Activated naive CD4-positive, alpha-beta T cell treated with anti-CD3 and anti-CD28 coated beads, Interleukin-2, amount 10 ng/mL, durations not matched to agents 7 days and 5 days (primary cell): ENCODE results near the gene COL11A2.

Source experiments
- CTCF ChIA-PET: fragments of 350-600 bp; sonication (Branson Sonifier 250); formaldehyde crosslinking; loops from one replicate; lab custom pipeline; 2021; ENCODE audit warnings: antibody characterized with exemption; lab: Charles Lee
- DNase-seq: peaks from one replicate; pipeline ENCODE4 v3.0.0-alpha.2; 2020
- H3K27ac Mint-ChIP-seq: one replicate; pipeline ENCODE4 v1.8.0; 2021; ENCODE audit warnings: mild to moderate bottlenecking, moderate library complexity, mixed read lengths
- H3K27me3 Mint-ChIP-seq: one replicate; pipeline ENCODE4 v1.8.0; 2021; ENCODE audit warnings: mild to moderate bottlenecking, mixed read lengths
- H3K36me3 Mint-ChIP-seq: one replicate; pipeline ENCODE4 v1.8.0; 2021; ENCODE audit warnings: mixed read lengths
- H3K4me1 Mint-ChIP-seq: one replicate; pipeline ENCODE4 v1.8.0; 2021; ENCODE audit warnings: mixed read lengths
- H3K4me3 Mint-ChIP-seq: one replicate; pipeline ENCODE4 v1.8.0; 2021; ENCODE audit warnings: mild to moderate bottlenecking, moderate library complexity, mixed read lengths
- H3K9me3 Mint-ChIP-seq: one replicate; pipeline ENCODE4 v1.8.0; 2021; ENCODE audit warnings: mixed read lengths

Gene COL11A2

DNA sequence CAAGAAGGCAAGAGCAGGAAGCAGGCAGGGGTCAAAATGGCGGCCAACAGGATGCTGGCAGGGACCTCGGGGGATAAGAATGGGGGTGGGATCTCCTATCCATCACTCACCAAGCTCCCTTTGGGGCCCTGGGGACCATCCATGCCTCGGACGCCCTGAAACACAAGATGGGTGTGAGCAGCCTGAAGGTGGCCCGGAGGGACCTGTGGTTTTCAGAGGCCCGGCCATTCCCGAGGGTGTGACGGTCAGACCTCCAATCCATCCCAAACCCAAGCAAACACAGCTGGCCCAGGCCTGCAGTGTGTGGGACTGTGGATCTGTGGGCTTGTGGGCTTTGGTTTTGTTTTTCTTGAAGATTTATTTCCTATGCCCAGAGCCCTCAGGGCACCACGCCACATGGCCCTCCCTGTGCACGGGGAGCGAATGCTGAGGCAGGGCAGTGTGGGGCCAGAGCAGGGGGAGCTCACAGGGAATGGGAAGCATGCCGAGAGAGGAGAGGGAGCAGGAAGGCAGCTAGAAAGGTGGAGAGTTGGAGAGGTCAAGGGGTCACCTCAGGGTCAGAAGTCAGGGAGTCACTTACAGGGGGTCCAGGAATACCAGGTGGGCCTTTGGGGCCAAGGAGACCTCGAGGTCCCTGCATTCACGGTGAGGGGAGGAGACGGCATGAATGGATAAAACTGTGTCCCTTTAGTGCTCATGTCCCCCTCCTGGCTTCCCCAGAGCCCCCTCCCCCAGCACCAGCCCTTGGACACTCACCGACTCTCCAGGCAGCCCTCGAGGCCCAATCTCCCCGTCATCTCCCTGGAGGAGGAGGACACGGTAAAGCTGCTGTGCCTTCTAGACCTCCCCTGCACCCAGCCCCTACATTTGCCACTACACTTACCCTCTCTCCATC, 14.5 kb downstream of the COL11A2 start:
- Mint-ChIP-seq H3K36me3 (peaks cover 3% of the 10 kb centered on the region), H3K9me3 (peaks cover 2% of the 10 kb centered on the region), H3K4me1 (peaks cover 3% of the 10 kb centered on the region), H3K4me3 (no peak overlapping the region), H3K27me3 (peaks cover 71% of the 10 kb centered on the region), H3K27ac (no peak overlapping the region)
- no peak for DNase-seq
- CTCF ChIA-PET: interaction anchor here (1.4 kb wide), 1 partner anchor 17 kb away, joined by 3 read pairs; no protein-coding TSS in a partner anchor

DNA sequence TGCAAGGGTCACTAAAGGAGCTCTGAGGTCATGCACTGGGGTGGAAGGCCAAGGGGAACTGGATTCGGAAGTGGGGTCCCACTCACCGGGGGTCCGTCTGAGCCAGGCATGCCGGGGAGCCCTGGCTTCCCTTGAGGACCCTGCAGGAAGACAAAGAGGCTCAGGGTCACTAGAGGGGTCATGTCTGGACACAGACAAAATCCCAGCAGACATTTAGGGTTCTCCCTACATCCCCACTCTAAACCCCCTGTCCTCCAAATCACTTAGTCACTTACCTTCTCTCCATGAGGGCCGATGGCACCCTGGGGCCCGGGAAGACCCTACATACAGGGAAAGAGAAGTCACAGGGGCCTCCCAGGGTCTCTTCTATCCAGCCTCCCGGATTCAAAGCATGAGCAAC, 15.4 kb downstream of the COL11A2 start:
- Mint-ChIP-seq H3K4me3 (no peak overlapping the region), H3K36me3 (no peaks in the 10 kb centered on the region)
- CTCF ChIA-PET: interaction anchor here (1.4 kb wide), 1 partner anchor 16 kb away, joined by 3 read pairs; no protein-coding TSS in a partner anchor

GRCh38 chr6:33175436-33176069, 16.7 kb downstream of the COL11A2 start:
- no peak for DNase-seq
- peaks cover 68% of the 10 kb centered on the region for H3K27me3 Mint-ChIP-seq
- no peak overlapping the region for H3K27ac Mint-ChIP-seq
- H3K9me3 Mint-ChIP-seq: no peaks in the 10 kb centered on the region
- CTCF ChIA-PET: interaction anchor here (1.2 kb wide), 1 partner anchor 27 kb away, joined by 4 read pairs; no protein-coding TSS in a partner anchor
- no peak overlapping the region for H3K4me3 Mint-ChIP-seq
- H3K4me1 Mint-ChIP-seq: no peaks in the 10 kb centered on the region
- H3K36me3 Mint-ChIP-seq: no peaks in the 10 kb centered on the region

More for the DNA sequence above, 15.4 kb downstream of the COL11A2 start:
- Mint-ChIP-seq H3K27ac (no peak overlapping the region), H3K9me3 (no peaks in the 10 kb centered on the region), H3K4me1 (no peaks in the 10 kb centered on the region), H3K27me3 (peaks cover 76% of the 10 kb centered on the region)
- DNase-seq: no peak

GRCh38 chr6:33174784-33175183, 17.5 kb downstream of the COL11A2 start:
- peaks cover 61% of the 10 kb centered on the region for H3K27me3 Mint-ChIP-seq
- CTCF ChIA-PET: interaction anchor here (1.2 to 1.8 kb wide), 3 partner anchors 26 to 50 kb away, joined by 3 to 4 read pairs (median 4); no protein-coding TSS in a partner anchor
- H3K4me3 Mint-ChIP-seq: no peak overlapping the region
- no peak overlapping the region for H3K27ac Mint-ChIP-seq
- H3K36me3 Mint-ChIP-seq: no peaks in the 10 kb centered on the region
- no peak for DNase-seq
- H3K4me1 Mint-ChIP-seq: no peaks in the 10 kb centered on the region
- no peaks in the 10 kb centered on the region for H3K9me3 Mint-ChIP-seq

GRCh38 chr6:33173535-33174180, 18.6 kb downstream of the COL11A2 start:
- Mint-ChIP-seq H3K4me3 (no peak overlapping the region), H3K27ac (no peak overlapping the region), H3K4me1 (no peaks in the 10 kb centered on the region), H3K9me3 (no peaks in the 10 kb centered on the region), H3K36me3 (no peaks in the 10 kb centered on the region), H3K27me3 (peaks cover 56% of the 10 kb centered on the region)
- no peak for DNase-seq
- CTCF ChIA-PET: interaction anchor here (0.8 to 1.9 kb wide), 7 partner anchors 12 to 171 kb away, joined by 3 to 9 read pairs (median 4); no protein-coding TSS in a partner anchor

- no peak overlapping the region for H3K4me3 Mint-ChIP-seq
- no peak for DNase-seq
- peaks cover 48% of the 10 kb centered on the region for H3K27me3 Mint-ChIP-seq
- H3K36me3 Mint-ChIP-seq: no peaks in the 10 kb centered on the region
- no peaks in the 10 kb centered on the region for H3K9me3 Mint-ChIP-seq
- H3K27ac Mint-ChIP-seq: no peak overlapping the region
- H3K4me1 Mint-ChIP-seq: no peaks in the 10 kb centered on the region
- CTCF ChIA-PET: interaction anchor here (0.8 to 1.9 kb wide), 9 partner anchors 11 to 170 kb away, joined by 3 to 9 read pairs (median 3); no protein-coding TSS in a partner anchor
These were observed 19.4 kb downstream of the COL11A2 start for GRCh38 chr6:33172688-33173534.

- Mint-ChIP-seq H3K27ac (no peak overlapping the region), H3K36me3 (no peaks in the 10 kb centered on the region), H3K9me3 (no peaks in the 10 kb centered on the region), H3K4me1 (no peaks in the 10 kb centered on the region), H3K4me3 (no peak overlapping the region), H3K27me3 (peaks cover 45% of the 10 kb centered on the region)
- DNase-seq: no peak
- CTCF ChIA-PET: interaction anchor here (1.0 to 1.9 kb wide), 4 partner anchors 11 to 36 kb away, joined by 3 to 7 read pairs (median 3); no protein-coding TSS in a partner anchor
These were observed 20.2 kb downstream of the COL11A2 start for GRCh38 chr6:33171880-33172687.

DNA sequence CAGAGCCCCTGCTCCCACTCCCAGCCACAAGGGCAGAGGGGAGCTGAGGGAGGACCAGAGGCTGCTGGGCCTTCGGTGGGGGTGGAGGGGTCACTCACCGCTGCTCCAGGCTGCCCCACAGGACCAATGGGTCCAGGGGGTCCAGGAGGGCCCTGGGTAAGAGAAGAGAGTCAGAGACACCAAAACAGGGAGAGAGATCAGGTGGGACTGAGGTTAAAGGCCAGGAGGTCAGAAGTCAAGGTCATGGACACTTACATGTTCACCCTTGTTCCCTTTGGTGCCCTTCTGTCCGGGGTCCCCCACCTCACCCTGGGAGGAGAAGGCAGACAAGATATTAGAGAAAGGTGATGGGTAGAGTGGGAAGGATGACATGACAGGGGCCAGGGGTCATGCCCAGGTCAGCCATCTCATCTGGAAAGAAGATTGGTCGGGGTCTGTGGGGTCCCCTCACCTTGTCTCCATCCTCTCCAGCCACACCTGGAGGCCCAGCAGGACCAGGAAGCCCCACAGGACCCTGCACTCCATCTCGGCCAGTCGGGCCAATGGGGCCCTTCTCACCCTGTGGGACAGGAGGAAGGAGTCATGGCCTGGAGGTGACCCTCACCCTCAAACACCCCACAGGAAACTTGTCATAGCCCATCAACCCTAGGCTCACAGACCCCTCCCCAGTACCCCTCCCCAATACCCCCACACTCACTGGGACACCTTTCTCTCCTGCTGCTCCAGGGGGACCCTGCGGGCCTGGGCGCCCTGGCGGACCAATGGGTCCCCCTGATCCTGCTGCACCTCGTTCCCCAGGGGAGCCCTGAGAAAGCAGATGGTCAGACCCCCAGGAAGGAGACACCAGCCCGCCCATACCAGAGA, 21.0 kb downstream of the COL11A2 start:
- no peak overlapping the region for H3K4me3 Mint-ChIP-seq
- no peaks in the 10 kb centered on the region for H3K9me3 Mint-ChIP-seq
- no peaks in the 10 kb centered on the region for H3K4me1 Mint-ChIP-seq
- peaks cover 46% of the 10 kb centered on the region for H3K27me3 Mint-ChIP-seq
- no peaks in the 10 kb centered on the region for H3K36me3 Mint-ChIP-seq
- no peak overlapping the region for H3K27ac Mint-ChIP-seq
- DNase-seq: no peak
- CTCF ChIA-PET: no interaction called here

GRCh38 chr6:33170176-33171015, 21.9 kb downstream of the COL11A2 start:
- Mint-ChIP-seq H3K36me3 (no peaks in the 10 kb centered on the region), H3K9me3 (no peaks in the 10 kb centered on the region), H3K4me1 (no peaks in the 10 kb centered on the region), H3K4me3 (no peak overlapping the region), H3K27ac (no peak overlapping the region), H3K27me3 (peaks cover 38% of the 10 kb centered on the region)
- DNase-seq: no peak
- CTCF ChIA-PET: no interaction called here

DNA sequence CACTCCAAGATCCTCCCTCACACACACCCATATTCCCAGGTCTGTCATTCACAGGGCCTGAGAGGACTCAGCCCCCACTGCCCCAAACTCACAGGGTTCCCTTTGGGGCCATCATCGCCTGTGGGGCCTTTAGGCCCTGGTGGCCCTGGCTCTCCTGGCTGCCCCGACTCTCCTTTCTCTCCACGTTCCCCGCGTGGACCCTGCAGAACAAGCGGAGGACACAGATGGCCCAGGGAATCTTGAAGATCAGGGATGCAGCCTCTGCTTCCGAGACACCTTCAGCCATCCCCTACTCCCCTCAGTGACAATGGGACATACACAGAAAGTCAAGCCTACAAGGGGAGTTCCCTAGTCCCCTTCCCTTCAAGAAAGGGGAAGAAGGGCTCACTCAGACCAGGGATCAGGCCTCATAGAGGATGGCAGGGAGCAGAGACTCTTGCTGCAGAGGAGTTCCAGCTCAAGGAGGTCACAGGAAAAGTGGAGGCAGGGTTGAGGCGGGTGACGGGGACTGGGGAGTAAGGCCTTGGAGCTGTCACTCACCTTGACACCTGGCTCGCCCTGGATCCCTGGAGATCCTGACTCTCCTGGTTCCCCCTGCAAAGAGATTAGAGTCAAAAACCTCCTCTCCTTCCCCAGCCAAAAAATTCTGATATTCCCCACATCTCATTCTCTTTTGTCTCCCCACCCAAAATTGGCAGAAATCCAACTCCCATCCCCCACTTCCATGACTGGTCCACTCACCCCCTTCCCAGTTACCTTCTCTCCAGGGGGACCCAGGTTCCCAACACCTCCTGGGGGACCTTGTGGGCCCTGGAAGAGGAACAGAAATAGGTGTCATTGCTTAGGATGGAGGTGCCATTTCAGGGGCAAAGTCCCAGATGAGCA, 22.7 kb downstream of the COL11A2 start:
- no peaks in the 10 kb centered on the region for H3K4me1 Mint-ChIP-seq
- no peak overlapping the region for H3K4me3 Mint-ChIP-seq
- H3K9me3 Mint-ChIP-seq: no peaks in the 10 kb centered on the region
- CTCF ChIA-PET: no interaction called here
- DNase-seq: no peak
- peaks cover 30% of the 10 kb centered on the region for H3K27me3 Mint-ChIP-seq
- no peaks in the 10 kb centered on the region for H3K36me3 Mint-ChIP-seq
- no peak overlapping the region for H3K27ac Mint-ChIP-seq

GRCh38 chr6:33168639-33169038, 23.6 kb downstream of the COL11A2 start:
- no peaks in the 10 kb centered on the region for H3K9me3 Mint-ChIP-seq
- no peak overlapping the region for H3K4me3 Mint-ChIP-seq
- no peak for DNase-seq
- CTCF ChIA-PET: no interaction called here
- H3K36me3 Mint-ChIP-seq: no peaks in the 10 kb centered on the region
- H3K27ac Mint-ChIP-seq: no peak overlapping the region
- no peaks in the 10 kb centered on the region for H3K4me1 Mint-ChIP-seq
- H3K27me3 Mint-ChIP-seq: peaks cover 31% of the 10 kb centered on the region
